Upper lobe of left lung (tissue), 6 donors: ENCODE measurements around the gene EFHC2. TPM values are rescaled to one million over a fixed set of nuclear protein-coding genes. Genes with fewer than 3 reads are reported as not detected.

Experiments used
- ATAC-seq, 2 donors: fragments of 200-7000 bp; cut with Tn5 transposase; one replicate each; pipeline ENCODE4 v1.9.1; 2022; ENCODE audit warnings: mild to moderate bottlenecking in 2 of 2, moderate library complexity in 2 of 2; ENCODE audit not compliant: low FRiP score in 2 of 2
- DNase-seq, 2 donors: peaks; one replicate each; pipeline ENCODE4 v3.0.0-alpha.2; 2019 to 2020
- H3K27ac ChIP-seq, 4 donors: fragments of 200-600 bp; sonication (generic); one replicate each; pipeline ENCODE4 v1.5.1; 2016 to 2019
- H3K27me3 ChIP-seq, 4 donors: fragments of 200-600 bp; sonication (generic); one replicate each; pipeline ENCODE4 v1.5.1; 2017 to 2019
- H3K36me3 ChIP-seq, 4 donors: fragments of 200-600 bp; sonication (generic); one replicate each; pipeline ENCODE4 v1.5.1; 2016 to 2019
- H3K4me1 ChIP-seq, 4 donors: fragments of 200-600 bp; sonication (generic); one replicate each; pipeline ENCODE4 v1.5.1; 2018 to 2019
- H3K4me3 ChIP-seq, 4 donors: fragments of 200-600 bp; sonication (generic); one replicate each; pipeline ENCODE4 v1.5.1; 2017 to 2019; ENCODE audit warnings: mild to moderate bottlenecking in 2 of 4, moderate library complexity in 1 of 4
- H3K9me3 ChIP-seq, 4 donors: fragments of 200-600 bp; sonication (generic); one replicate each; pipeline ENCODE4 v1.5.1; 2018 to 2019
- CTCF ChIP-seq, 6 experiments: fragments of 450-650 bp in 4 of 6; fragments of 200-600 bp in 2 of 6; sonication (generic) in 2 of 6; IDR thresholded peaks; one replicate each; pipeline ENCODE4 v1.5.1; 2016 to 2019; ENCODE audit warnings: antibody characterized with exemption in 6 of 6
- EP300 ChIP-seq, 4 donors: sonication (generic); formaldehyde crosslinking; IDR thresholded peaks; one replicate each; pipeline ENCODE4 v1.5.1; 2017; ENCODE audit warnings: antibody characterized with exemption in 4 of 4, control low read depth in 2 of 4
- POLR2A ChIP-seq, 4 donors: fragments of 450-650 bp; IDR thresholded peaks; one replicate each; pipeline ENCODE4 v1.5.1; 2016 to 2017; ENCODE audit warnings: antibody characterized with exemption in 4 of 4, mild to moderate bottlenecking in 2 of 4
- POLR2AphosphoS5 ChIP-seq, 2 donors: sonication (generic); formaldehyde crosslinking; IDR thresholded peaks; one replicate each; pipeline ENCODE4 v1.5.1; 2017; ENCODE audit warnings: antibody characterized with exemption in 2 of 2
- WGBS, 2 donors: methylation state at CpG; one replicate each; pipeline ENCODE4 v1.1.5; 2017 to 2018; 5-methylcytosine and 5-hydroxymethylcytosine counted together
- total RNA-seq, 6 donors: library from RNA; depleted of rRNA in 4 of 6; stranded (reverse); fragments of >200 nt in 4 of 6; gene quantifications; one replicate each; pipeline versions ENCODE4 v1.1.0 to v1.2.1, GENCODE V29; 2016 to 2021
- donor health status: DM: no; HTN: no; CAD: no; lungs with moderate emphysema.
- donor health status: DM: no; HTN: yes; CAD: no; lungs with severe emphysema.

EFHC2 gene
- total RNA-seq, 6 donors from 2014 or later: 0.31 to 13.0 (median 1.8) TPM

GRCh38 chrX:44152852-44153251 is 190.6 kb downstream of the EFHC2 start:
- WGBS, 2 donors: 29 to 49% methylated on average over 1 of the region's 1 CpG
- no peaks in the 10 kb centered on the region for H3K27me3 ChIP-seq
- no peak for DNase-seq

GRCh38 chrX:44147130-44147529 is 196.3 kb downstream of the EFHC2 start:
- Histone ChIP-seq H3K27ac (no peak overlapping the region), H3K4me1 (no peaks in the 10 kb centered on the region), H3K27me3 (no peaks in the 10 kb centered on the region), H3K9me3 (no peaks in the 10 kb centered on the region), H3K4me3 (no peak overlapping the region), H3K36me3 (no peaks in the 10 kb centered on the region)
- DNase-seq: no peak
- no peak for TF ChIP-seq POLR2A (IDR thresholded peaks at IDR 0.05)
- no peak for TF ChIP-seq CTCF (IDR thresholded peaks at IDR 0.05)
- TF ChIP-seq POLR2AphosphoS5 (IDR thresholded peaks at IDR 0.05): no peak
- no peak for TF ChIP-seq EP300 (IDR thresholded peaks at IDR 0.05)
- 60 to 86% methylated on average over 3 of the region's 3 CpGs for WGBS, 2 donors
- ATAC-seq: no peak

More at GRCh38 chrX:44152852-44153251, 190.6 kb downstream of the EFHC2 start:
- no peaks in the 10 kb centered on the region for H3K4me1 ChIP-seq
- no peak overlapping the region for H3K4me3 ChIP-seq
- no peak overlapping the region for H3K27ac ChIP-seq
- no peak for ATAC-seq
- no peaks in the 10 kb centered on the region for H3K9me3 ChIP-seq
- no peaks in the 10 kb centered on the region for H3K36me3 ChIP-seq
- TF ChIP-seq EP300 (IDR thresholded peaks at IDR 0.05) (no peak), POLR2A (IDR thresholded peaks at IDR 0.05) (no peak), CTCF (IDR thresholded peaks at IDR 0.05) (no peak), POLR2AphosphoS5 (IDR thresholded peaks at IDR 0.05) (no peak)

- DNase-seq (no peak), ATAC-seq (no peak)
- H3K27me3 ChIP-seq: no peaks in the 10 kb centered on the region
- WGBS, 2 donors: 46 to 71% methylated on average over 8 of the region's 8 CpGs
- no peaks in the 10 kb centered on the region for H3K4me1 ChIP-seq
- no peak overlapping the region for H3K4me3 ChIP-seq
- H3K27ac ChIP-seq: no peak overlapping the region
- peaks cover 0 to under 1% (median 0%) of the 10 kb centered on the region in 4 donors for H3K9me3 ChIP-seq
- TF ChIP-seq POLR2A (IDR thresholded peaks at IDR 0.05): no peak
- TF ChIP-seq CTCF (IDR thresholded peaks at IDR 0.05): no peak
- TF ChIP-seq EP300 (IDR thresholded peaks at IDR 0.05): no peak
- no peak for TF ChIP-seq POLR2AphosphoS5 (IDR thresholded peaks at IDR 0.05)
- H3K36me3 ChIP-seq: no peaks in the 10 kb centered on the region
Observed at GRCh38 chrX:44144177-44144945, 199.1 kb downstream of the EFHC2 start.

GRCh38 chrX:44143061-44143602 is 200.3 kb downstream of the EFHC2 start:
- no peaks in the 10 kb centered on the region for H3K36me3 ChIP-seq
- H3K27ac ChIP-seq: no peak overlapping the region
- WGBS, 2 donors: 88 to 89% methylated on average over 3 of the region's 3 CpGs
- DNase-seq: no peak
- TF ChIP-seq POLR2AphosphoS5 (IDR thresholded peaks at IDR 0.05) (no peak), POLR2A (IDR thresholded peaks at IDR 0.05) (no peak), CTCF (IDR thresholded peaks at IDR 0.05) (no peak), EP300 (IDR thresholded peaks at IDR 0.05) (no peak)
- H3K27me3 ChIP-seq: no peaks in the 10 kb centered on the region
- H3K9me3 ChIP-seq: peaks cover 0 to 7% (median 0%) of the 10 kb centered on the region in 4 donors
- H3K4me1 ChIP-seq: no peaks in the 10 kb centered on the region
- no peak for ATAC-seq
- H3K4me3 ChIP-seq: no peak overlapping the region
